HG03457 (cell line): ENCODE results near the gene ADGRD2.

Experiments used
- ATAC-seq: cut with Tn5 transposase; IDR thresholded peaks from one replicate; pipeline ENCODE4 v1.9.1; 2021; ENCODE audit warnings: moderate number of reproducible peaks; ENCODE audit not compliant: unreplicated experiment

ADGRD2 gene

DNA sequence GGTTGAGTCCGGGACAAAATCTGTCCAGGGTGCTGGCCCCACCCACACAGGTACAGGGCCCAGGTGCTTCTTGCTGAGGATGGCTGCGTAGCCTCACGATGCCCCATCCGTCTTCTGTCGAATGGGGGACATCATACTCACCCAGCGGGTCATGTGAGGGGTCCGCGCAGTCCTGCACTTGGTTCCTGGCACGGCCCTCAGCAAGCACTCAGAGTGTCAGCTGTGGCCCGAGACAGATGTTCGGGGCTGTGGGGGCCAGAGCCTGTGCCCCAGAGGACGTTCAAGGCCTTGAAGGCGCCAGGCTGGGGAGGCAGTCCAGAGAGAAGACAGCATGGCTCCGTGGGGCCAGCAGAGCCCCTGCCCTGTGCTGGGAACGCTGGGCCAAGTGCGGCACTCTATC lies 29.1 kb downstream of the ADGRD2 start:
- ATAC-seq: no peak

DNA sequence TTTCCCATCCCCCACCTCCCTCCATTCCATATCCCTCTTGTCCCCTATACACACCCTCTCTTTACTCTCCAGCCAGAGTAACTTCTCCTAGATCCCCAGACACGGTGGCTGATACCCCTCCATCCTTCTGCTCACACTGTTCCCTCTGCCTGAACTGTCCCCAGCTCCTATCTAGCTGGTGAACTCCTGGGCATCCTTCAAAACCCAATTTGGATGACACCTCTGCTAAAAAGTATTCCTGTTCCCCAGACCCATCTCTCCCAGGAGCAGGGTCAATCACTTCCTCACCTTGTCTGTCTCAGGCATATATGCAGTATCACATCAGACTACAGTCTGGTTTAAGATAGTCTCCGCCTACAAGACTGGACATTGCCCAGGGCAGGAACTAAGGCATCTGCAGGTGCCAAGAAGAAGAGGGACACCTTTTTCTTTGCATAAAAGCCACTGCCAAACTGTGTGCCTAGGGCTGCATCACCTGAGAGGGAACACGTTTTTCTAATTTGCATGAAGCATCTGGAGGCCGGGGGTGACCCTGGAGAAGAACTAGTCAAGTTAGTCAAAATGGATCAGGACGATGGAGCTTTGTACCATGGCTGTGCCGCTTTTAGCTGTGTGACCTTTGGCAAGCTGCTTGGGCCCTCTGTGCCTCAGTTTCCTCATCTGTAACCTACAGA lies 29.8 kb downstream of the ADGRD2 start:
- no peak for ATAC-seq

DNA sequence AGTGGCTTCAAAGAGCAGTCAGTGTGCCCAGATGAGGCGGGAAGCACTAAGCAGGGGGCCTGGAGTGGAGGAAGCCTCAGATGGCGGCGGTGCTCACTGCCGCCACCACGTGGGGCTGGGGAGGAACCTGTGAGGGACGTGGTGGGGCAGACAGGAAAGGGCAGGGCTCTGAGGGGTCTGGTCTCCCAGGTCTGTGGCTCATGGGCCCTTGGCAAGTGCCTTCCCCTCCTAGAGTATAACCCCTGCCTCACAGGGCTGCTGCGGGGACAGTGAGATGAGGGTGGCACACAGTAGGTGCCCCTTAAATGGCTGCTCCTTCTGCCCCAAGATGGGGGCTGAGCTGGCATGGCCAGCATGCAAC lies 30.4 kb downstream of the ADGRD2 start:
- ATAC-seq: no peak

DNA sequence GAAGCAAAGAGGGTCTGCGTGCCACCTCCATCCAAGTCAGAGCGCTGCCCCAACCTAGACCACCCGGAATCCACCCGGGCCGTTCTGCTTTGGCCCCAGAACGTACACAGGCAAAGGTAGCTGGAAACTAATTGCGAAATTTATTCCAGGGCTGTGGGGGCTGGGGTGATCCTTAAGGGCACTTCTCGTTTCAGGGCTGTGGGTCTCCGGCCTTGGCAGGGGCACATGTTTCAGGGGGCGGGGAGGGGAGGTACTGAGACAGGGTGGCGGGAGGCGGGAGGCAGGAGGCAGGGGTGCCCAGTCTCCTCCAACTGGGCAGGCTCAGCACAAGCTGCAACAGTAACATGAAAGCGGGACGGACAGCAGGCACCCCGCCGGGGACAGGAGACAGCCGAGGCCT lies 30.9 kb downstream of the ADGRD2 start:
- ATAC-seq: no peak

DNA sequence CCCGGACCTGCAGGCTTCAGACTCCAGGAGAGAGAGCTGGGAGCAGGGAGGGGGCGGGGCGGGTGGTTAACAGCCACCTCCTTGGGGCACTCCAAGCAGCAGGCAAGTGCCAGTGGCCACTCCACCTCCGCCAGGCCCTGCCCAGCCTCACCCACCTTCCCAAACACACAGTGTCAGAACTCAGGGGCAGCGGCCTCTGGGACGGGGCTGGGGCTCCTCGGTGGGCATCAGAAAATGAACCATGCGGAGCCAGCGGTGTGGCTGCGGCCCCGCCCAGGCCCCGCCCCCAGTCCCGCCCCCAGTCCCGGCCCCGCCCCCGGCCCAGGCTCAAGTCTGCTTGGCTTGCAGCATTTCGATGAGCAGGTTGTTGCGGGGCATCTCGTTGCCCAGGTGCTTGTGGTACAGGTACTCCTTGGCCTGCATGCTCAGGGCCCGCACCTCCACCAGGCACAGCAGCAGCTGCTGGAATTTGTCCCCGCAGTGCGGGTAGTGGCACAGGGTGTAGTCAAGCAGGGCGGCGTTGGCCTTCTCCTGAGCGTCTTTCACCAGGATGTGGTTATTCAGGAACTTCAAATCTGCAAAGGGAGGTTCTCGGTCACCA lies 32.3 kb downstream of the ADGRD2 start:
- ATAC-seq: no peak

DNA sequence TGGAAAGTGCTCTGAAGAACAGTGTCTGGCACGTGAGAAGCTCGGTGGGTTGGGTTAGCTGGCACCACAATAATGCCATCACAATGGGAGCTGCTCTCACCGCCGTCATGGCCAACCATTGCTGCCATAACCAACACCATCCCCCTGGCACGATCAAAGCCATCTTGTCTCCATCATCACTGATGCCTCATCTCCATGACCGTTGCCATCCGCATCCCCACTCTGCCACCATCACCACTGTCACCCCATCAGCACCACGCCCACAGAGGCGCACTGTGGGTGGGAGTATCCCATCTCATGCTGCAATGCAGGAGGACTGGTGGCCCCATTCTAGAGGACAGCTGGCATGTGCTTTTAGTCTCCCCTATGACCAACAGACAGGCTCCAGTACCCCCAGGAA lies 33.2 kb downstream of the ADGRD2 start:
- ATAC-seq: no peak

DNA sequence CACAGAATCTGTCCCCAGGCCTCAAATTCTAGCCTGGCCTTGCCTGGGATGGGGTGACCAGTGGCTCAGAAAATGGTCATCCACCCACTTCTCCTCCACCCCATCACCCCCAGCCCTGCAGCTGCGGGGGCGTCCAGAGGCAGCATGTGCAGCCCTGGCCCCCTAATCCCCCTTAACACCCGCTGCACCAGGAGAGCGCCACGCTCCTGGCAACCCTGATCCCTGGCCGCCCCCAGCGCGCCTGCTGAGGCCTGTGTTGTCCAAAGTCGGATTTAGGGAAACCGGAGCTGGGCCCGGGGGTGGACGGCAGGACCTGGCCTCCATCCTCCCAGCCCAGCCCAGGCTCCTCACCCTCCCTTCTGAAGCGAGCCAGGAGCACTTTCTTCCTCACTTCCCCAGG lies 35.0 kb downstream of the ADGRD2 start:
- no peak for ATAC-seq

DNA sequence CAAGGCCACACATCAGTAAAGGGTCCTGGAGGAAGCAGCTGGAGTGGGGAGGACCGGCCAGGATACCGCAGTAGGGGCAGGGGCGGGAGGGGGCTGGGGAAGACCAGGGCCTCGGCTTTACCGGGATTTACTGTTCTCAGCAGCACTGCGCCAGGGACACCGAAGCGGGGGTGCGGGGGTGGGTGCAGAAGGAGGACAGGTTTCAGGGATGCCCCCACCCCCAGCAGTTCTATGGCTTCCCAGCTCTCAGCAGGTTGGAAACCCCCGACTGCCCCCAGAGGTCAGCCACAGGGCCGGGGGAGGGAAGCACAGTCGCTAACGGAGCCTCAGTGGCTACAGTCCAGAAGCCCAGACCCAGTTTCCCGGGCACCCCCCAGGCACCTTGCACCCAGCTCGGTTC lies 35.7 kb downstream of the ADGRD2 start:
- ATAC-seq: no peak

DNA sequence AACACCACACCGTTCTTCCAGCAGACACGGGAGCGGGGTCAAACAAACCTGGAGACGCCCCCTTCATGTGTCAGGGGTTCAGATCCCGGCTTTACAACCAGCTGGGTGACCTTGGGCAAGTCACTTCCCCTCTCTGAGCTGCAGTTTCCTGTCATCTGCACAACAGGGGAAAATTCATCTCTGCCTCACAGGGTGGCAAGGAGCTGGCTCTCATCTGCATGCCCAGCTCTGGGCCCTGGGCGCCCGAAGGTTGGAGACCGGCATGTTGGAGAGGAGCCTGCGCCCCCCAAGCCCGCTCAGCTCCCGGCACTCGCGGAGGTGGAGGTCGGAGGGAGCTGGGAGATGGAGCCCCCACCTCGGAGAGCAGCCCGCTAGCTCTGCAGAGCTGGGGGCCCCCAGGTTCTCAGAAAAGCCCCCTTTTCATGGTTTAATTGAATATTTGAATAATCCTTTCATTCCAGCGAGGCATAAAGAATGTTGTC lies 36.6 kb downstream of the ADGRD2 start:
- no peak for ATAC-seq

GRCh38 chr9:124487260-124488182 lies 37.3 kb downstream of the ADGRD2 start:
- no peak for ATAC-seq

GRCh38 chr9:124488641-124489210 lies 38.5 kb downstream of the ADGRD2 start:
- no peak for ATAC-seq

GRCh38 chr9:124489222-124489621 lies 39.0 kb downstream of the ADGRD2 start:
- ATAC-seq: no peak

- ATAC-seq: no peak
These were observed 39.8 kb downstream of the ADGRD2 start for GRCh38 chr9:124490004-124490403.

GRCh38 chr9:124491049-124491975 lies 41.1 kb downstream of the ADGRD2 start:
- ATAC-seq: no peak

- ATAC-seq: no peak
These were observed 42.6 kb downstream of the ADGRD2 start for GRCh38 chr9:124492818-124493217.

DNA sequence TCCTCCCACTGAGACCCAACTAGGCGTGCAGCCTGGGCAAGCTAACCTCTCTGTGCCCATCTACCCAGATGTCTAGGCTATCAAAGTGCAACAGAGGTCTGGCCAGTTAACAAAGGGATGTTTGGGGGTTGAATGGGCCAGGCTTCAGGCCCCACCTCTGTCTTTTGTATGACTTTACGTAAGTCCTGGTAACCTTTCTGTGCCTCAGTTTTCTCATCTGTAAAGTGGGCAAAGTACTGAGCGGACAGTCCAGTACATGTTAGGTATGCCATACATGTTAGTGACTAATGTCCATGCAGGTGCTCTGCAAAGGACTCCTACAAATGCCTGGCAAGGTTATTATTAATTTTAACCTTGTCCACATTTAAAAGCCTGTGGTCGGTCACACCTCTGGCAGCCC lies 43.0 kb downstream of the ADGRD2 start:
- ATAC-seq: no peak

- ATAC-seq: no peak
These were observed 43.7 kb downstream of the ADGRD2 start for GRCh38 chr9:124493794-124494479.

DNA sequence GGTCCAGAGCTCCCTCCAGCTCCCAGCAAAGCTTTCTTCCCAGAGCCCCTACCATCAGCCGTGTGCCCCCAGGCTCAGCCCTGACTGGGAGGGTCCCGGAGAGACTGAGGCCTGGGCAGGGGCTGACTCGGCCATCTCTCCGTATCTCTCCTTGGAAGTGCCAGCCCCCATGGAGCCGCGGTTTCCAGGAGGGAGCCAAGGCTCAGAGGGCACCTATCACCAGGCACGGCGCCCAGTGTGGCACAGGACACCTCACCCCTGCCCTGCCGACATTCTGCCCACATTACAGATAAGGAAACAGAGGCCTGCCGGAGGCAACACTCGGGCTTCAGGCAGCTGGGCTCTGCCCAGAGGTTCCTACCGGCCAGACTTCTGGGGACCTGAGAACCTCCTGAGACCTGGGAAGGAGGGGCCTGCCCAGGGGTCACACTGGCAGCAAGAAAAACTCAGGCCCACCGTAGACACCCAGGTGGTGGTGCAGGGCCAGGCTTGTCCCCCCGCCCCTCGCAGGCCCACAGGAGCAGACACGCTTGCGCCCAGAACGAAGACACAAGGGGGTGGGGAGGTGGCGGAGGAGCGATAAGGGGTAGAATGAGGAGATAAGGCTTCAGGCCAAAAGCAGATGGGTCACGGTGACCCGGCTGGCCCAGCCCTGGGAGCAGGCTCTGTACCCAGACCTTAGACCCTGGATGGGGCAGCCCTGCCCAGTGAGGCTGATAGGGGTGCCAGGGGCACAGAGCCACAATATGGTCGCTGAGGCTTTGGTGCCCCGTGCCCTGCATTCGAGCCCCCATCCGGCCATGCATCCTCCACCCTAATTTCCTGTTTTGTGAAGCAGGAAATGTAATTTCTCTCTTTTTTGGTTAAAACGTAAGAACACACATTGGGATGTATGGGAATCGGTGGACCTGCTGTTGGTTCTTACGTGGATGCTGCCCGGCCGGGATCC lies 45.1 kb downstream of the ADGRD2 start:
- ATAC-seq: no peak

DNA sequence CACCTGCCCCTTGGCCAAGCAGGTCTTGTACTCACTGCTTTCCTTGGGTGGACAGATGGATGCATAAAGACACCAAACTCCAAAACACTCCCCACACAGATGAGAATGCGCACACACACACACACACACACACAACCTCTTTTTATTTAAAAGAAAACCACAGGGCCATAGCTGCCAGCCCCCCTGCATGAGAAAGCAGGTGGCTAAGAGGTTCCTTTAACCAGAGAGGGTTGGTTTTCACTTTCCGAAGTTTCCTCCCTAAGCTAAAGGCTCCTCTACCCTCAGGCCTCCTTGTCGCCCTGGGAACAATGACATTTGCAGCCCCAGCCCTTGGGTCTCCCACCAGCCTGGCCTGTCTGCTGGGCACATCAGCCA lies 45.8 kb downstream of the ADGRD2 start:
- no peak for ATAC-seq
